Muscle layer of colon (tissue), 2 donors: ENCODE results near the gene TBC1D8.

ENCODE experiments used
- H3K27ac ChIP-seq: one replicate; pipeline ENCODE4 v1.7.0; 2013; ENCODE audit warnings: low read depth, mild to moderate bottlenecking, low read length, moderate library complexity
- H3K27me3 ChIP-seq, 2 donors: one replicate each; pipeline ENCODE4 v1.7.0; 2013; ENCODE audit warnings: low read length in 2 of 2, mild to moderate bottlenecking in 2 of 2; ENCODE audit not compliant: insufficient read depth in 2 of 2, control insufficient read depth in 1 of 2
- H3K36me3 ChIP-seq: one replicate; pipeline ENCODE4 v1.7.0; 2013; ENCODE audit warnings: mild to moderate bottlenecking, low read length; ENCODE audit not compliant: insufficient read depth
- H3K4me1 ChIP-seq: one replicate; pipeline ENCODE4 v1.7.0; 2013; ENCODE audit warnings: mild to moderate bottlenecking, low read length; ENCODE audit not compliant: insufficient read depth
- H3K4me3 ChIP-seq, 2 donors: one replicate each; pipeline ENCODE4 v1.7.0; 2013; ENCODE audit warnings: low read length in 2 of 2, low read depth in 1 of 2, mild to moderate bottlenecking in 1 of 2, moderate library complexity in 1 of 2
- H3K9ac ChIP-seq: one replicate; pipeline ENCODE4 v1.7.0; 2013; ENCODE audit warnings: low read length
- H3K9me3 ChIP-seq: one replicate; pipeline ENCODE4 v1.7.0; 2013; ENCODE audit warnings: mild to moderate bottlenecking, low read length
- donor health status: abdominal sarcoma.
- donor health status: Adenocarcinoma of cecum.

Gene TBC1D8

DNA sequence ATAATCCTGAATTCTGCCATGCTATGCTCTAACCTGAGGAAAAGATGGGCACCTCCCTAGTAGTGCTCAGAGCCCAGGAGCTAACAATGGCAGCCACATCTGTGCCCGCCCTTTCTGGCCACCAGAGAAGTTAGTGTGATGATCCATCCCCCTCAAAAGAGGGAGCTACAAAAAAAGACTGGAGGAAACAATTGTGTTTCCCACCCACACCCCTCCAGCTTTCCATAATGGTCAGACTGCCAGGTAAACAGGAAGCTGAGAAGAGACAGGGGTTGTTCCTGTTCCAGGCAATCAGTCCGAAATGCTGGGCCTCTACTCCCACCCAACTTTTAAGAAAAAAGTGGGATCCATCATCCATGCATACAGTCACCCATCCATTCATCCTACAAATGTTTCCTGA, 3.2 kb downstream of the TBC1D8 start:
- H3K9ac ChIP-seq, result no peak overlapping the region
- H3K36me3 ChIP-seq, result no peaks in the 10 kb centered on the region
- no peak overlapping the region for H3K4me3 ChIP-seq
- peaks cover 21% of the 10 kb centered on the region for H3K4me1 ChIP-seq
- H3K9me3 ChIP-seq, result no peaks in the 10 kb centered on the region
- no peaks in the 10 kb centered on the region for H3K27me3 ChIP-seq
- no peak overlapping the region for H3K27ac ChIP-seq

DNA sequence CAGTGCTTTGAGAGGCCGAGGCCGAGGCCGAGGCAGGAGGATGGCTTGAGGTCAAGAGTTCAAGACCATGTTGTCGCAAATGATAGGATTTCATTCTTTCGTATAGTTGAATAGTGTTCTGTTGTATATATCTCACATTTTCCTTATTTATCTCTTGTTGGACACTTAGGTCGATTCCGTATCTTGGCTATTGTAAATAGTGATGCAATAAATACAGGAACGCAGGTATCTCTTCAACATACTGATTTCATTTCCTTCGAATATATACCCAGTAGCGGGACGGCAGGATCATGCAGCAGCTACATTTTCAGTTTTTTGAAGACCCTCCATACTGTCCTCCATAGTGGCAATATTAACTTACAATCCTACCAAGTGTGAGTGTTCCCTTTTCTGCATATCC, 4.1 kb downstream of the TBC1D8 start:
- H3K4me3 ChIP-seq, result no peak overlapping the region
- H3K27ac ChIP-seq, result no peak overlapping the region
- peaks cover 12% of the 10 kb centered on the region for H3K4me1 ChIP-seq
- no peak overlapping the region for H3K9ac ChIP-seq
- no peaks in the 10 kb centered on the region for H3K36me3 ChIP-seq
- H3K9me3 ChIP-seq, result no peaks in the 10 kb centered on the region
- no peaks in the 10 kb centered on the region for H3K27me3 ChIP-seq

DNA sequence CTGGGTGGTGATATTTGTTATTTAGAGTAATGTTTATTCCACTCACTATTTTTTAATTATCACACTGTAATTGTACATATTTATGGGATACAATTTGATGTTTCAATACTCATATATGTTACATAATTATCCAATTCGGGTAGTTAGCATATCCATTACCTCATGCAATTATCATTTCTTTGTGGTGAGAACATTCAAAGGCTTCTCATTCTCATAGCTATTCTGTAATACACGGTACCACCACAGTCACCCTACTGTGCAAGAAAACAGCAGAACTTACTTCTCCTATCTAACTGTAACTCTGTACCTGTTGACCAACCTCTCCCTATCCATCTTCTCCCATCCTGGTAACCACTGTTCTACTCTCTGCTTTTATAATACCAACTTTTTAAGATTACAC, 4.6 kb downstream of the TBC1D8 start:
- Histone ChIP-seq H3K36me3 (no peaks in the 10 kb centered on the region), H3K9ac (no peak overlapping the region), H3K4me3 (no peak overlapping the region), H3K27me3 (no peaks in the 10 kb centered on the region), H3K27ac (no peak overlapping the region), H3K4me1 (peaks cover 9% of the 10 kb centered on the region), H3K9me3 (no peaks in the 10 kb centered on the region)

DNA sequence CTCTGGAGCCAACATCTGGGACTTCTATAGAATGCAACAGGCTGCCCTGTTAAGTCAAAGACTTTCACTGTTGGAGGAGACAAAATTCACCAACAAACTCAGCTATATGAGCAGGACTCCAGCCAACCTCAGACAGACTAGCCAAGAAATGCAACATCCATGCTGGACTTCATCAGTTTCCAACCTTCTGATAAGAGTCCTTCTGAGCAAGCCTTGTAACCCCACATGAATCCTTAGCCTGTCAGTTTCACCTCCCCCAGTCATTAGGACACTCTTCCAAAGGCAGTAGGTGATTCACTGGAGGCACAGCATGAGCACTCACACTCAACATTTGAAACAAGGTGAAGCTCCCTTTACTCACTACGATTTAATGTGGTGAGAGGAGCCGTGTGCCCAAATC, 5.8 kb downstream of the TBC1D8 start:
- Histone ChIP-seq H3K4me1 (peaks cover 8% of the 10 kb centered on the region), H3K9me3 (no peaks in the 10 kb centered on the region), H3K4me3 (no peak overlapping the region), H3K36me3 (no peaks in the 10 kb centered on the region), H3K27ac (no peak overlapping the region), H3K27me3 (no peaks in the 10 kb centered on the region), H3K9ac (no peak overlapping the region)

DNA sequence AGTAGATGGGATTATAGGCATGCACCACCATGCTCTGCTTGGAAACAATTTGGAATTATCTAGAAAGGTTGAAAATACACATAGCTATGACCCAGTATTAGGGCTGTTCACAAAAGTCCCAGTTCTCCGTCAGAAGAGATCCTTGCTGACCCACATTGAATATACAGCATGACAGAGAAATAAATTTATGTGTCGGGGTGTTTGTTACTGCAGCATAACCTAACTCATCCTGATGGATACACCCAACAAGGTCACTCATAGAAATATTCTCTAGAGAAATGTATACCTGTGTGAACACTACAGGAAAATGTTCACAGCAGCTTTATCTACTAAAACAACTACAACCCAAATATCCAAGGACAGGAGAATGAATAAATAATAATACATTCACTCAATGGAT, 9.0 kb downstream of the TBC1D8 start:
- no peaks in the 10 kb centered on the region for H3K4me1 ChIP-seq
- no peak overlapping the region for H3K4me3 ChIP-seq
- no peaks in the 10 kb centered on the region for H3K36me3 ChIP-seq
- no peak overlapping the region for H3K27ac ChIP-seq
- H3K9me3 ChIP-seq, result no peaks in the 10 kb centered on the region
- H3K9ac ChIP-seq, result no peak overlapping the region
- no peaks in the 10 kb centered on the region for H3K27me3 ChIP-seq

DNA sequence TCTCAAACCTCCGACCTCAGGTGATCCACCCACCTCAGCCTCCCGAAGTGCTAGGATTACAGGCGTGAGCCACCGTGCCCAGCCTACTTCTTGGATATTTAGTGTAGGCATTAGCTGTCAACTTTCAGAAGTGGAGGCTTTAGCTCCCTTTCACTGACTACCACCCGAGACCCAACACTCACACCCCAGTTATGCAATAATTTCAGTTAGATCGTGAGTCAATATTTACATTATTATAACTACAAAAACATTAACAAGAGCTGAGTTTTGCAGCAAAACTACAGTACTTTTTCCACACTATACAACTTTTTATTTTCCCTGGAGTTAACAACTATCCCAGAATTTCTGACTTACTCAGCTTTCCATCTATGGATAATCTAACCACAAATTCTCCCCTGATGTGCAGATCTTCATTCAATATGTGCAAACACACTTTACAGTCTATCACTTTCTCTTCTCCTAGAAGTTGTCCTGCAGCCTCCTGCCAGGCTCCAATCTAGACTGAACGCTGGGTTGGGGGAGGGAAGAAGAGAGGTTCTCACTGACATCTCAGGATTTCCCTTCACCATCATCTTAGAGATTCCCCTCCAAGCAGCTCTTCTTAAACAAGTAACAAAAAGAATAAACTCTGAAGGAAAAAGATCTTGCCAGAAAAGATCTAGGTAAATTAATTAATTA, 10.1 kb downstream of the TBC1D8 start:
- no peaks in the 10 kb centered on the region for H3K9me3 ChIP-seq
- no peak overlapping the region for H3K9ac ChIP-seq
- H3K27ac ChIP-seq, result no peak overlapping the region
- H3K36me3 ChIP-seq, result no peaks in the 10 kb centered on the region
- H3K27me3 ChIP-seq, result no peaks in the 10 kb centered on the region
- H3K4me3 ChIP-seq, result no peak overlapping the region
- H3K4me1 ChIP-seq, result no peaks in the 10 kb centered on the region

DNA sequence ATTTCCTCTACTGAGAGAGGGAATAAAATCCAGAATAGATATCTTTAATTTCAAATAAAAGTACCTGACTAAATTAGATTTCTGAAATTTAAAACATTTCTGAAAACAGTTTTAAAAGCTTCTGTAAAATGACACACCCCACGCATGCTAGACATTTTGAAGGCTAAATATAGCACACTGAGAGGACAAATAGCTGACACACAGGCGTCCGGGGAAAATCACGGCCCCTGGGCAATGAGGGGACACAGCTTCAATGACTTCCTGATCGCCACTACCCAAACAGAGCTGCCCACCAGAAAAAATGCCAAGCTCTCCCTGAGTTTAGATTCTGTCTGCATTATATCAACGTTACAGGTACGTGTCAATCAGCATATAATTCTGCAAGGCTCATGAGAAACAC, 10.9 kb downstream of the TBC1D8 start:
- no peaks in the 10 kb centered on the region for H3K4me1 ChIP-seq
- no peak overlapping the region for H3K9ac ChIP-seq
- H3K9me3 ChIP-seq, result no peaks in the 10 kb centered on the region
- no peaks in the 10 kb centered on the region for H3K27me3 ChIP-seq
- no peaks in the 10 kb centered on the region for H3K36me3 ChIP-seq
- no peak overlapping the region for H3K27ac ChIP-seq
- no peak overlapping the region for H3K4me3 ChIP-seq

DNA sequence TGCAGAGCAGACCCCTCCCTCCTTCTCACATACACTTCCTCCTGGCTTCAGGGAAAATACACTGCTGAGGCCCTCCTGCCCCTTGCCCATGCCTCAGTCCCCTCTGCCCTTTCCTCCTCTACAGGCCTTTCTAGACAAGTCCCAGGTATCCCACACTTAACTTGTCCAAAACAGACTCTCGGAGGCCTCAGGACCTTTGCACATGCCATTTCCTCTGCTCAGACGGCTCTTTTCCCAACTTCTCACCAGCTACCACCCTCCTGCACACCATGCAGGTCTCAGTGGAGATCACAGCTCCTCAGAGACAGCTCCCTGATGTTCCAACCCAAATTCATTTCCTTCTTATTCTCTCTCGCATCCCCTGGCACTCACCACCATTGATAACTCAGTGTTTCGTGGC, 11.7 kb downstream of the TBC1D8 start:
- H3K4me3 ChIP-seq, result no peak overlapping the region
- no peaks in the 10 kb centered on the region for H3K9me3 ChIP-seq
- no peaks in the 10 kb centered on the region for H3K4me1 ChIP-seq

DNA sequence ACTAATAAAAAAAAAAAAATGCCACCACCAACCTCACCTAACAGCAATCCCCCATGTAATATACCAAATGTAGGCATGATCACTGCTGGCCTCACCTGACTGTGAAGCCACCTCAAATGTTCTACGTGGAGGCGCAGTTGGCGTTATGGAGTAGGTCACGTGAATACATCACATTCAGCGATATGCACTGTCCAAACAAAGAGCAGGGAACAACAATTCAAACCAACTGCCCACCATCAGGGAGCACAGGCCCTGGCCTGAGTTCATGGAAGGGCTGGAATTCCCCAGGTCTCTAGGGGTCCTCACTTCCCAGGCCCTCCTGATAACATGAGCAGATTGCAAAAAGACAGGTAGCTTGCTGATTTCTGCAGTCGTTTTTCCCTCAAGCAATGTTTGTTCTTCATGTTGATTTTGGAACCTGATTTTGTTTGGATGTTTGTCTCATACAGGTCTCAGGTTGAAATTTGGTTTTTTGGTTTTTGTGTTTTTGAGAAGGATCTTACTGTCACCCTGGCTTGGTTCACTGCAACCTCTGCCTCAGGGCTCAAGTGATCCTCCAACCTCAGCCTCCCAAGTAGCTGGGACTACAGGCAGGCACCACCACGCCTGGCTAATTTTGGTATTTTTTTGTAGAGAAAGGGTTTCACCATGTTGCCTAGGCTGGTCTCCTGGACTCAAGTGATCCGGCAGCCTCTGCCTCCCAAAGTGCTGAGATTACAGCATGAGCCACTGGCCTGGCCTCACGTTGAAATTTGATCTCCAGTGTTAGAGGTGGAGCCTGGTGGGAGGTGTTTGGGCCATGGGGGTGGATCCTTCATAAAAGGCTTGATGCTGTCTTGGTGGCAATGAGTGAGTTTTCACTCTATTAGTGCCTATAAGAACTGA, 15.5 kb downstream of the TBC1D8 start:
- H3K27me3 ChIP-seq, result no peaks in the 10 kb centered on the region
- no peak overlapping the region for H3K4me3 ChIP-seq
- no peak overlapping the region for H3K27ac ChIP-seq
- H3K9ac ChIP-seq, result no peak overlapping the region
- no peaks in the 10 kb centered on the region for H3K9me3 ChIP-seq
- H3K4me1 ChIP-seq, result no peaks in the 10 kb centered on the region
- H3K36me3 ChIP-seq, result no peaks in the 10 kb centered on the region

More for the DNA sequence above, 11.7 kb downstream of the TBC1D8 start:
- Histone ChIP-seq H3K9ac (no peak overlapping the region), H3K36me3 (no peaks in the 10 kb centered on the region), H3K27me3 (no peaks in the 10 kb centered on the region), H3K27ac (no peak overlapping the region)

DNA sequence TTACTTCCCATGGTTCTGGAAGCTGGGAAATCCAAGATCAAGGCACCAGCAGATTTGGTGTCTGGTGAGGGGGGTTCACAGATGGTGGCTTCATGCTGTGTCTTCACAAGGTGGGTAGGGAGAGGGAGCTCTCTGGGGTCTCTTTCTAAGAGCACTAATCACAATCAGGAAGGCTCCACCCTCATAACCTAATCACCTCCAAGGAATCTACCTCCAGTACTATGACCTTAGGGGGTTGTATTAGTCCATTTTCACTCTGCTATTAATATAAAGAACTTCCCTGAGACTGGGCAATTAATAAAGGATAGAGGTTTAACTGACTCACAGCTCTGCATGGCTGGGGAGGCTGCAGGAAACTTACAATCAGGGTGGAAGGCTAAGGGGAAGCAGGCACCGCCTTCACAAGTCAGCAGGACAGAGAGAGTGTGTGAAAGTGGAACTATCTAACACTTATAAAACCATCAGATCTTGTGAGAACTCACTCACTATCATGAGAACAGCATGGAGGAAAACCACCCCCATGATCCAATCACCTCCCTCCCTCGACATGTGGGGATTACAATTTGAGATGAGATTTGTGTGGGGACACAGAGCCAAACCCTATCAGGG, 17.6 kb downstream of the TBC1D8 start:
- no peak overlapping the region for H3K27ac ChIP-seq
- H3K4me1 ChIP-seq, result no peaks in the 10 kb centered on the region
- no peaks in the 10 kb centered on the region for H3K9me3 ChIP-seq
- H3K4me3 ChIP-seq, result no peak overlapping the region
- no peaks in the 10 kb centered on the region for H3K36me3 ChIP-seq
- no peaks in the 10 kb centered on the region for H3K27me3 ChIP-seq
- H3K9ac ChIP-seq, result no peak overlapping the region

DNA sequence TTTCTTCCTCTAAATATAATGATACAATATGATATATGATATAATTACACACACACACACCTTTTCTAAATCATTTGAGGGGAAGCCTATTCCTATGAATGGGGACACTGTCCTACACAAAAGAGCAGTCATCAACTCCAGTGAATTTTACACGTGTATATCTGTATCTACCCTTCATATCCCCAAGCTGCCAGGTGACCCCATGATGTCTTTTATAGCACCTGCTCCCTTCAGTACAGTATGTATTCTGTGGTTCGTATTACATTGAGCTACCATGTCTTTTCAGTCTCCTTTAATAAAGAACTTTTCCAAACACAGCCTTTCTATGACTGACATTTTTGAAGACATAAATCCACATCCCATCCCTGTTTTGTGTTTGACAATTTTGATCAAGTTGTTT, 19.0 kb downstream of the TBC1D8 start:
- Histone ChIP-seq H3K4me1 (no peaks in the 10 kb centered on the region), H3K9ac (no peak overlapping the region)

More for the DNA sequence above, 19.0 kb downstream of the TBC1D8 start:
- Histone ChIP-seq H3K27me3 (no peaks in the 10 kb centered on the region), H3K27ac (no peak overlapping the region), H3K9me3 (no peaks in the 10 kb centered on the region), H3K4me3 (no peak overlapping the region), H3K36me3 (no peaks in the 10 kb centered on the region)
